GM12864 (cell line): ENCODE data around the gene FUCA2.
"Not testable (repeated sequence)": the region's sequence is repeated elsewhere in the genome, so short reads cannot be mapped to it uniquely, and the experiment has no call there.

Experiments
- DNase-seq: peaks from one replicate; pipeline ENCODE4 v3.0.0-alpha.2; 2011; ENCODE audit warnings: low read depth
- H3K4me3 ChIP-seq: 2 replicates; pipeline ENCODE4 v1.5.1; 2011; ENCODE audit warnings: mild to moderate bottlenecking, low read depth, low read length, control low read depth
- CTCF ChIP-seq: IDR thresholded peaks from 2 replicates; pipeline ENCODE4 v1.5.1; 2011; ENCODE audit warnings: low read depth, mild to moderate bottlenecking, moderate library complexity, low read length, control low read depth, inconsistent platforms; ENCODE audit errors: missing control alignments

Gene FUCA2

DNA sequence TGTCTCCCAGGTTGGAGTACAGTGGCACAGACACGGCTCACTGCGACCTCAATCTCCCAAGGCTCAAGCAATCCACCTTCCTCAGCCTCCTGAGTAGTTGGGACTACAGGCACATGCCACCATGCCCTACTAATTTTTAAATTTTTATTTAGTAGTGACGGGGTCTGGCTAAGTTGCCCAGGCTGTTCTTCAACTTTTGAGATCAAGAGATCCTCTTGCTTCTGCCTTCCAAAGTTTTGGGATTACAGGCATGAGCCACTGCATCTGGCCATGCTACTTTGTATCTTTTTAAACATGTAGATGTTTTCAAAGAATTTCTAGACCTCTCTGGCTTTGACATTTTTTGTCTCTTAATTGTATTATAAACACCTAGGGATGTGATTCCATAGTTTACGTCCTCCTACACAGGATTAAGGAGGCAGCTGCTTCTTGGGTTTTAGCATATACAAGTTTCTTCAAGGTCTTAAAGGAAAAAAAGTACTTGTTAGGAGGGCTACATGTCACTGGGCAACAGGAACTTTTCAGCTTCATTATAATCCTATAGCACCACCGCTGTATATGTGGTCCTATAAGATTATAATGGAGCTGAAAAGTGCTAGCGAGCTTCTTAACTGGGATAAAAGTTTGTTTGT lies 62.3 kb downstream of the FUCA2 start:
- DNase-seq = no peak
- TF ChIP-seq CTCF = no peak

DNA sequence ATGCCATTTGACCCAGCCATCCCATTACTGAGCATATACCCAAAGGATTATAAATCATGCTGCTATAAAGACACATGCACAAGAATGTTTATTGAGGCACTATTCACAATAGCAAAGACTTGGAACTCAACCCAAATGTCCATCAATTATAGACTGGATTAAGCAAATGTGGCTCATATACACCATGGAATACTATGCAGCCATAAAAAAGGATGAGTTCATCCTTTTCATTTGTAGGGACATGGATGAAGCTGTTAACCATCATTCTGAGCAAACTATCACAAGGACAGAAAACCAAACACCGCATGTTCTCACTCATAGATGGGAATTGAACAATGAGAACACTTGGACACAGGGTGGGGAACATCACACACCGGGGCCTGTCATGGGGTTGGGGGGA lies 63.7 kb downstream of the FUCA2 start:
- DNase-seq, H3K4me3 ChIP-seq: not testable (repeated sequence)

More for the DNA sequence above, 62.3 kb downstream of the FUCA2 start:
- H3K4me3 ChIP-seq = peak overlapping the region; percentile 74
